ENCODE measurements around the gene SETBP1.

Gene SETBP1

DNA sequence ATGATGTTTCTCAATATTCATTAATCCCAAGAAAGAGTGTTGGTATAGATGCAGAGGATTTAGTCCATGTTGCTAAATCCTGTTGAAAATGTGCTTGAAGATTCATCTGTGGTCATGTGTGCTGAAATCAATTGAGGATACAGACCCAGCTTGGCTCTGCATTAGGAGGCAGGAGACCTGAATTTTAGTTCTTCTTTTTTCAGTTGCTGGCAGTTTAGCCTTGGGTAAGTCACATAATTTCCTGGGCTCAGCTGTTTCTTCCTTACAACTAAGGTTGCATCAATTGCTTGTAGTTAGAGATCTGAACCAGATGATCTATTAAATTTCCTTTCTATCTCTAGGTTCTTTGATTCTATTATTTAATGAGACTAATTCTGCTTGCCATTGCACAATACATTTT is 54.4 kb downstream of the SETBP1 start:
- peaks cover 16% of the 10 kb centered on the region for H3K4me1 ChIP-seq (ENCODE audit: control insufficient read depth, insufficient read depth, low read length)
- H3K36me3 ChIP-seq (ENCODE audit: insufficient read depth, low read length): no peaks in the 10 kb centered on the region
- H3K4me3 ChIP-seq (ENCODE audit: low read length): no peak overlapping the region
- H3K9me3 ChIP-seq (replicated peaks; ENCODE audit: low read length): no peaks in the 10 kb centered on the region
- H3K27me3 ChIP-seq (ENCODE audit: control insufficient read depth, insufficient read depth, low read length): peaks cover 36% of the 10 kb centered on the region
- no peak overlapping the region for H3K9ac ChIP-seq (ENCODE audit: low read depth, low read length)
- H3K4me2 ChIP-seq (ENCODE audit: low read length): no peak overlapping the region

DNA sequence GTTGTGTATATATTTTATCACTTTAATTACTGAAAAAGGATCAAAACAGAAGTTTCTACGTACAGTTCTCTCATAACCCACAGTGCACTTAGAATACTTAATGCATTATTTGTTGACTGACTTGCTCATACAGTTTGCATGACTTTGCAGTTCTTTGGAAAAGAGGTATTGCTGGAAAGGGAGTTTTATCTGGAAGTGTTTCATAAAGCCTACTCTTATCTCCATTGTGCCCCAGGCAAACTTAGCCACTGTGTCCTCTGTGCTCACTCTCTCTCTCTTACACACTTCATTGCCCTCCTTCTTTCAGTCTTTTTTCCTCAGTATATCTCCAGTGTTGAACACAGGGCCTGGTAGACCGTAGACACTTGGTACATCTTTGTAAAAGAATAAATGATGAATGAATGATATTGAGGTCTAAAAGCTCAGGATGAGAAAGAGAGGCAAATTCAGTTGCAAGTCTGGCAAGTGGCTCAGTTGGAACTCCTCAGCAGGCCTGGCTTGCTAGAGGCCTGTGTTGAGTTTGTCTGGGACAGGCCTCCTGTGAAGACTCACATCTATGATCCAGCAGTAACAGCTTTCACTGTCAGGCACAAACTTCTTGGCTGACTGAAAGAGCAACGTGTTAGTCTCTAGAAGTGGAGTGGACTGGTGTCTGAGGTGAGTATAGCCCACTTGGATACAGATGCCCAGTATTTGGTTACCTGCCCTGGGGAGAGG is 56.1 kb downstream of the SETBP1 start:
- H3K27me3 ChIP-seq (ENCODE audit: control insufficient read depth, insufficient read depth, low read length): peaks cover 46% of the 10 kb centered on the region
- no peaks in the 10 kb centered on the region for H3K9me3 ChIP-seq (replicated peaks; ENCODE audit: low read length)
- H3K4me3 ChIP-seq (ENCODE audit: low read length): no peak overlapping the region
- H3K4me2 ChIP-seq (ENCODE audit: low read length): no peak overlapping the region
- no peak overlapping the region for H3K9ac ChIP-seq (ENCODE audit: low read depth, low read length)
- H3K4me1 ChIP-seq (ENCODE audit: control insufficient read depth, insufficient read depth, low read length): peaks cover 16% of the 10 kb centered on the region
- no peaks in the 10 kb centered on the region for H3K36me3 ChIP-seq (ENCODE audit: insufficient read depth, low read length)

DNA sequence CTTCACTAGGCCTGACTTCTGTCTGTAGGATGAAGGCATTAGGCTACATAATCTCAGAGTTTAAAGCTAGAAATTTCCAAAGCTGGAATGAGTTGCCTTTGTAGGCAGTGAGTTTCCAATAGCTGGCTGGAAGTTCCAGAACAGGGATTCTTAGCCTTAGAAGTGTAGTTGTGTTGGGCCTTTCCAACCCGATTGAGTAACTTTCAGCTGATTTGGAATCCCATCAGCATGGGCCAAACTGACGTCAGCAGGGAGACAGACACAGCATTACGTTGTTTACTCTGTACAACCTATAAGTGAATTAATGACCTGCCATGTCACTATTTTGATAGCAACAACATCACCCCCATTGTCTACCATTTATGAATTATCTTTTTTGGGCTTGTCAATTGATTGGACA is 56.9 kb downstream of the SETBP1 start:
- Histone ChIP-seq H3K36me3 (ENCODE audit: insufficient read depth, low read length) (no peaks in the 10 kb centered on the region), H3K4me3 (ENCODE audit: low read length) (no peak overlapping the region), H3K27me3 (ENCODE audit: control insufficient read depth, insufficient read depth, low read length) (peaks cover 51% of the 10 kb centered on the region), H3K4me1 (ENCODE audit: control insufficient read depth, insufficient read depth, low read length) (peaks cover 18% of the 10 kb centered on the region), H3K9me3 (replicated peaks; ENCODE audit: low read length) (no peaks in the 10 kb centered on the region), H3K9ac (ENCODE audit: low read depth, low read length) (no peak overlapping the region), H3K4me2 (ENCODE audit: low read length) (no peak overlapping the region)

DNA sequence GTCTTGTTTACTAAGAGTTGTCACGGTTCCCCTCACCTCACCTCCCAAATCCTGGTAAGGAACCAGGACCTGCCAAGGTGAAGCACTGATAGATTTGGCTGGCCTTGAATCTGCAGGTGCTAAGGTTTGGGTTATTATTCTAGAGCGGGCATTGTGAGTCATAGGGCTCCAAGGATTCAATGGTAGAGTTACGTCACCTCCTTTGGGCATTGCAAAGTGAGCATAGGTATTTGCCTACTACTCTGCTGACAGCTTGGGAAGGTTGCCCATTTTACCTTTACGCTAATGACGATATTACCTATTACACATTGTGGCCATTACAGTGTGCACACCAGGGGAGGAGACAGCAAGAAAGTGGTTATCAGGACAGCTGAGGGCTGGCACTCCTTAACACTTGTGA is 59.3 kb downstream of the SETBP1 start:
- Histone ChIP-seq H3K9me3 (replicated peaks; ENCODE audit: low read length) (no peaks in the 10 kb centered on the region), H3K4me3 (ENCODE audit: low read length) (no peak overlapping the region), H3K36me3 (ENCODE audit: insufficient read depth, low read length) (no peaks in the 10 kb centered on the region), H3K4me1 (ENCODE audit: control insufficient read depth, insufficient read depth, low read length) (peaks cover 7% of the 10 kb centered on the region), H3K27me3 (ENCODE audit: control insufficient read depth, insufficient read depth, low read length) (peaks cover 75% of the 10 kb centered on the region), H3K4me2 (ENCODE audit: low read length) (no peak overlapping the region), H3K9ac (ENCODE audit: low read depth, low read length) (no peak overlapping the region)

DNA sequence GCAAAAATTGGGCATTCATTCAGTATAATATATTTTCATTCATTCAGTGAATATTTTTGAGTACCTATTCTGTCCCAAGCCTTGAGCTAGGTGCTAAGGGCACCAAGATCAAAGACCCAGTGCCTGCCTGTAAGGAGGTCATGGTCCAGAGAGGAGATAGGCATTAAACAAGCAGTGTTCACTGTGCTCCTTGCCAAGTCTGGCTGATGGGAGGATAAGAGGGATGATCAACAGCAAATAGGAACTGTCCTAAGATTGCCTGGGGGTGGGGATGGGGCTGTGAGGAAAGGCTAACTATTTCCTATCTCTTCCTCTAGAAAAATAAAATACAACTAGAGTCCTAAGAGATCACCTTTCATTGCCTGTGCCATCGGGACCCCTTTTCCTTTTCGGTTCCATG is 60.4 kb downstream of the SETBP1 start:
- Histone ChIP-seq H3K9me3 (replicated peaks; ENCODE audit: low read length) (no peaks in the 10 kb centered on the region), H3K4me1 (ENCODE audit: control insufficient read depth, insufficient read depth, low read length) (peaks cover 7% of the 10 kb centered on the region), H3K4me2 (ENCODE audit: low read length) (no peak overlapping the region), H3K27me3 (ENCODE audit: control insufficient read depth, insufficient read depth, low read length) (peaks cover 81% of the 10 kb centered on the region), H3K36me3 (ENCODE audit: insufficient read depth, low read length) (no peaks in the 10 kb centered on the region), H3K4me3 (ENCODE audit: low read length) (no peak overlapping the region), H3K9ac (ENCODE audit: low read depth, low read length) (no peak overlapping the region)

DNA sequence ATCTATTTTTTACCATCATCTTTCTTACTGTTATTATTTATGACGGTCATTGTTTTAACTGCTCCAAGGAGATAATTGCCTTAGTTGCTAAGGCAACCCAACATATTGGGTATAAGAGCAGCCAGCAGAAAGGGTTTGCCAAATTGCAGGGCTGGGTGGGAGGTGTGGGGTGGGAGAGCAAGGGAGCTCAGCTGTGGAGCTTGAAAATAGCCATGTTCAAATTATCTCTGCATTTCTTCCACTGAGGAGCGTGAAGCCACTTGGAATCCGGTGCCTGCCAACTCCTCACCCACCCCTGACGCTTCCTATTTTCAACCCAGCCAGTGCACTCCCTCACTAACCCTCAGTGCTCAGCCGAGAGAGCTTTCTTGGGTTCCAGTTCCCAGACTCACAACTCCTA is 60.8 kb downstream of the SETBP1 start:
- Histone ChIP-seq H3K9me3 (replicated peaks; ENCODE audit: low read length) (no peaks in the 10 kb centered on the region), H3K4me1 (ENCODE audit: control insufficient read depth, insufficient read depth, low read length) (peaks cover 7% of the 10 kb centered on the region), H3K9ac (ENCODE audit: low read depth, low read length) (no peak overlapping the region), H3K4me2 (ENCODE audit: low read length) (no peak overlapping the region), H3K36me3 (ENCODE audit: insufficient read depth, low read length) (no peaks in the 10 kb centered on the region), H3K4me3 (ENCODE audit: low read length) (no peak overlapping the region), H3K27me3 (ENCODE audit: control insufficient read depth, insufficient read depth, low read length) (peaks cover 77% of the 10 kb centered on the region)

- Histone ChIP-seq H3K4me3 (ENCODE audit: low read length) (no peak overlapping the region), H3K4me1 (ENCODE audit: control insufficient read depth, insufficient read depth, low read length) (peaks cover 7% of the 10 kb centered on the region), H3K4me2 (ENCODE audit: low read length) (no peak overlapping the region), H3K9me3 (replicated peaks; ENCODE audit: low read length) (no peaks in the 10 kb centered on the region), H3K9ac (ENCODE audit: low read depth, low read length) (no peak overlapping the region), H3K27me3 (ENCODE audit: control insufficient read depth, insufficient read depth, low read length) (peaks cover 75% of the 10 kb centered on the region), H3K36me3 (ENCODE audit: insufficient read depth, low read length) (no peaks in the 10 kb centered on the region)
These were observed 61.4 kb downstream of the SETBP1 start for GRCh38 chr18:44742126-44742525.

DNA sequence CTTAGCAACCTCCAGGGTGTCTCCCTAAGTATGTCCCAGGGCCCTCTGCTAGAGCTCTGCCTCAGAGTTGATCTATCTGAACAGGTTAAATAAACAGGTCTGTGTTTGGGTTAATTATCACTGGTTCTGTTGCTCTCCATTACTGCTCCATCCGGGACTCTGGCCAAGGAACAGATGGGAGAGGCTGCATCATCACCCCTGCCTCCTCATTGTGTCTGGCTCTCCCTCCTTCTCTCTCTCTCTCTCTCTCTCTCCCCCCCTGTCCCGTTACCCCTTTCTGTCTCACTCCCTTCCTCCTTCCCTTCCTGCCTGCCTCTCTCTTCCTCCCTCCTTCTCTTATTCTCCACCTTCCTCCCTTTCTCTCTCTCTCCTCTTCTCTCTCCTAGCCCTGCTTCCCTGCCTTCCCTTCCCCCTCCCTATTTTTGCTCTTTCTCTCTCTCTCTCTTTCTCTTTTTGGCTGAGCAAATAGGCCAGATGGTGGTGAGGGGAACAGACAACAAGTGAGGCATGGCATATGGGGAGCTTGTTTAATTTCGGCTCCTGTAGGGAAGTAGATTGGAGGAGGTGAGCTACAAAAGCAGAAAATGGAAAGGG is 62.1 kb downstream of the SETBP1 start:
- H3K4me1 ChIP-seq (ENCODE audit: control insufficient read depth, insufficient read depth, low read length): peaks cover 7% of the 10 kb centered on the region
- H3K4me3 ChIP-seq (ENCODE audit: low read length): no peak overlapping the region
- peaks cover 69% of the 10 kb centered on the region for H3K27me3 ChIP-seq (ENCODE audit: control insufficient read depth, insufficient read depth, low read length)
- no peaks in the 10 kb centered on the region for H3K36me3 ChIP-seq (ENCODE audit: insufficient read depth, low read length)
- no peaks in the 10 kb centered on the region for H3K9me3 ChIP-seq (replicated peaks; ENCODE audit: low read length)
- peak overlapping the region; percentile 32 for H3K4me2 ChIP-seq (ENCODE audit: low read length)
- H3K9ac ChIP-seq (ENCODE audit: low read depth, low read length): no peak overlapping the region

DNA sequence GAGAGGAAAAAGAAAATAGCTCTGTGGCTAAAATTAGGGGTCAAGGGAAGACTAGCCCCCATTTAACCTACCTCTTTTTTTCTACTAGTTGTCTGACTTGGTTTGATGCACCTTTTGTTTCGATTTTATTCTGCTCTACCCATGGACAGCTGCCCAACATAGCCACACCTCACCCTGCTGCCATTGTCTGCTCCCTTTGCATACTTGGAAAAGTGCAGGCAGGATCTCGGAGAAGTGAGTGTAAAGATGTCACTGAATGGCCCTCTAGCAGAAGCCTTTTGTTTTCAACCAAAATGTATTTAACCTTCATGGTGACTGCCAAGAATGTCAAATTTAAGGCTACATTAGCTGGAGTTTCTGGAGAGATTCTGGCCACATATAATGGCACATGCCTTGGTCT is 62.9 kb downstream of the SETBP1 start:
- Histone ChIP-seq H3K4me2 (ENCODE audit: low read length) (no peak overlapping the region), H3K36me3 (ENCODE audit: insufficient read depth, low read length) (no peaks in the 10 kb centered on the region), H3K27me3 (ENCODE audit: control insufficient read depth, insufficient read depth, low read length) (peaks cover 77% of the 10 kb centered on the region), H3K9me3 (replicated peaks; ENCODE audit: low read length) (no peaks in the 10 kb centered on the region), H3K9ac (ENCODE audit: low read depth, low read length) (no peak overlapping the region), H3K4me3 (ENCODE audit: low read length) (no peak overlapping the region), H3K4me1 (ENCODE audit: control insufficient read depth, insufficient read depth, low read length) (peaks cover 7% of the 10 kb centered on the region)

GRCh38 chr18:44744161-44745121 is 63.8 kb downstream of the SETBP1 start:
- no peaks in the 10 kb centered on the region for H3K36me3 ChIP-seq (ENCODE audit: insufficient read depth, low read length)
- H3K9ac ChIP-seq (ENCODE audit: low read depth, low read length): no peak overlapping the region
- peaks cover 7% of the 10 kb centered on the region for H3K4me1 ChIP-seq (ENCODE audit: control insufficient read depth, insufficient read depth, low read length)
- peaks cover 78% of the 10 kb centered on the region for H3K27me3 ChIP-seq (ENCODE audit: control insufficient read depth, insufficient read depth, low read length)
- no peak overlapping the region for H3K4me3 ChIP-seq (ENCODE audit: low read length)
- peak overlapping the region; percentile 64 for H3K4me2 ChIP-seq (ENCODE audit: low read length)
- H3K9me3 ChIP-seq (replicated peaks; ENCODE audit: low read length): no peaks in the 10 kb centered on the region

DNA sequence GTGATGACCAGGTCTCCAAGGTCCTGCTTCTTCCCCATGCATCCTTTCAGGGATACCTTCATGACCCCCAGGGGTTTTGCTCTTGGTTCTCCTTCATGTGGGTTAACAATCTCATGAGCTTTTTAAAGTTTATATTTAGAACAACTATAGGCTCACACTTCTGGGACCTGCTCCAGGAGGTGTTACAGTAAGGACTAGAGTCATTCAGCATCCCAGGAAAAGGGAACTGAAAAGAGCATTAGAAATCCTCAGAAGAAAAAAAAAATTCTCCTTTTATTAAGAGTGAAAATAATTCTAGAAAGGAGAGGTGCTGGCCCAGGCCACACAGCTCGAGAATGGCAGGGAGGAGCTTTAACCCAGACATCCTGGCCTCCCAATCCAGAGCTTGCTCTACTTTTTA is 66.5 kb downstream of the SETBP1 start:
- no peaks in the 10 kb centered on the region for H3K36me3 ChIP-seq (ENCODE audit: insufficient read depth, low read length)
- H3K4me2 ChIP-seq (ENCODE audit: low read length): no peak overlapping the region
- H3K9me3 ChIP-seq (replicated peaks; ENCODE audit: low read length): no peaks in the 10 kb centered on the region
- no peak overlapping the region for H3K9ac ChIP-seq (ENCODE audit: low read depth, low read length)
- H3K4me3 ChIP-seq (ENCODE audit: low read length): no peak overlapping the region
- H3K27me3 ChIP-seq (ENCODE audit: control insufficient read depth, insufficient read depth, low read length): peaks cover 66% of the 10 kb centered on the region
- H3K4me1 ChIP-seq (ENCODE audit: control insufficient read depth, insufficient read depth, low read length): peaks cover 7% of the 10 kb centered on the region

Measured in skeletal muscle satellite cell (primary cell).